Fibroblast of villous mesenchyme (primary cell): ENCODE data around the gene GSK3A. TPM values are rescaled to one million over a fixed set of nuclear protein-coding genes. Genes with fewer than 3 reads are reported as not detected.

Source experiments
- DNase-seq: peaks from one replicate; pipeline ENCODE4 v3.0.0-alpha.2; 2010; ENCODE audit warnings: low read depth
- H3K4me3 ChIP-seq: 2 replicates; pipeline ENCODE4 v1.5.1; 2011; ENCODE audit warnings: low read depth, mild to moderate bottlenecking, low read length
- CTCF ChIP-seq: IDR thresholded peaks from 2 replicates; pipeline ENCODE4 v1.5.1; 2012; ENCODE audit warnings: low read depth, mild to moderate bottlenecking, low read length; ENCODE audit not compliant: insufficient read depth
- total RNA-seq: library from RNA; depleted of rRNA; stranded (reverse); fragments of >200 nt; gene quantifications from 2 replicates; pipeline ENCODE4 v1.2.3, GENCODE V29; 2012

Gene GSK3A
- total RNA-seq, 1 donor: 21.2 TPM

DNA sequence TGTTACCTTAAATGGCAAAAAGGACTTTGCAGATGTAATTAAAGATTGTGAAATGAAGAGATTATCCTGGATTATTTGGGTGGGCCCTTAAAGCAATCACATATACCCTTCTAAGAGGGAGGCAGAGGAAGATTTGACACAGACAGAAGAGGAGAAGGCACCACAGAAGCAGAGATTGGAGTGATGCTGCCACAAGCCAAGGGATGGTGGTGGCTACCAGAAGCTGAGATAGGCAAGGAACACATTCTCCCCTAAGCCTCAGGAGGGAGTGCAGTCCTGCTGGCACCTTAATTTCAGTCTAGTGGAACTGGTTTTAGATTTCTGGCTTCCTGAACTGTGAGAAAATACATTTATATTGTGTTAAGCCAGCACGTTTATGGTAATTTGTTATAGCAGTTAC is 49.1 kb downstream of the GSK3A start:
- TF ChIP-seq CTCF: no peak
- no peak for DNase-seq
- no peak overlapping the region for H3K4me3 ChIP-seq

- peak; percentile 56 for DNase-seq
- no peak for TF ChIP-seq CTCF
- no peak overlapping the region for H3K4me3 ChIP-seq
Observed at GRCh38 chr19:42191855-42192254, 50.5 kb downstream of the GSK3A start.

- no peak for DNase-seq
- TF ChIP-seq CTCF: no peak
- H3K4me3 ChIP-seq: no peak overlapping the region
Observed at GRCh38 chr19:42191330-42191729, 51.1 kb downstream of the GSK3A start.

- no peak for DNase-seq
- TF ChIP-seq CTCF: no peak
- H3K4me3 ChIP-seq: no peak overlapping the region
Observed at GRCh38 chr19:42189133-42189532, 53.3 kb downstream of the GSK3A start.

DNA sequence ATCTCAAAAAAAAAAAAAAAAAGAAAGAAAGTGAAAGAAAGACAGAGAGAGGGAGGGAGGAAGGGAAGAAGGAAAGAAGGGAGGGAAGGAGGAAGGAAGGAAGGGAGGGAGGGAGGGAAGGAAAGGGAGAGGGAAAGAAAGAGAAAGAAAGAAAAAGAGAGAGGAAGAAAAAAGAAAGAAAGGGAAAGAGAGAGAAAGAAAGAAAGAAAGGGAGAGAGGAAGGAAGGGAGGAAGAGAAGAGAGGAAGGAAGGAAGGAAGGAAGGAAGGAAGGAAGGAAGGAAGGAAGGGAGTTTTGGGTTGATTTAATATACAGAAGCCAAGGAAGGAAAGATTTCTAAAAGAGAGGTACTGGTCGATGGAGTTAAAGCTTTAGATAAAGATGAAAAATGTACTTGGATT is 53.7 kb downstream of the GSK3A start:
- DNase-seq: no peak
- TF ChIP-seq CTCF: no peak
- no peak overlapping the region for H3K4me3 ChIP-seq

DNA sequence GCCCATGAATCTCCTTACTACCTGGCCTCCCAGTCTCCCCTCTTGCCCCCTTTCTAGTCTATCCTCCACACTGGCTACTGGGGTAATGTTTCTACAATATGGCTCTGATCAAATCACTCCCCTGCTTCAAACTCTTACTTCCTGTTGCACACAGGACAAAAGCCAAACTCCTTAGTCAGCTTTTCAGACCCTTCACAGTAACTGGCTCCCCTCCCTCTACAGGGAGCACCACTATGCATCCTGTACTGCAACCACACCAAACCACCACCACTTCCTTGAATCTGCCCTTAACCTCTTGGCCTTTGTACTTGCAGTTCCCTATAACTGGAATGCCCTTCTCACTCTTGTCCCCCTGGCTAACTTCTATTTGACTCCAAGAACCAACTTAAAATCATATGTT is 57.1 kb downstream of the GSK3A start:
- no peak for DNase-seq
- no peak overlapping the region for H3K4me3 ChIP-seq
- TF ChIP-seq CTCF: no peak

GRCh38 chr19:42184401-42184861 is 58.0 kb downstream of the GSK3A start:
- peak; percentile 89 for TF ChIP-seq CTCF
- peak; percentile 80 for DNase-seq
- no peak overlapping the region for H3K4me3 ChIP-seq
